HUES48 (cell line): ENCODE measurements around the gene AQP1.

Experiments used
- H3K27ac ChIP-seq: one replicate; pipeline ENCODE4 v1.7.0; 2013; ENCODE audit warnings: low read depth, low read length, inconsistent platforms
- H3K27me3 ChIP-seq: 2 replicates; pipeline ENCODE4 v1.6.1; 2013; ENCODE audit warnings: mild to moderate bottlenecking, low read length; ENCODE audit not compliant: control insufficient read depth, insufficient read depth
- H3K36me3 ChIP-seq: 2 replicates; pipeline ENCODE4 v1.6.1; 2013; ENCODE audit warnings: low read length; ENCODE audit not compliant: control insufficient read depth, insufficient read depth
- H3K4me1 ChIP-seq: 2 replicates; pipeline ENCODE4 v1.6.1; 2013; ENCODE audit warnings: mild to moderate bottlenecking, low read length; ENCODE audit not compliant: control insufficient read depth, insufficient read depth
- H3K4me3 ChIP-seq: 2 replicates; pipeline ENCODE4 v1.5.1; 2013; ENCODE audit warnings: mild to moderate bottlenecking, low read depth, low read length
- H3K9ac ChIP-seq: 2 replicates; pipeline ENCODE4 v1.6.1; 2013; ENCODE audit warnings: mild to moderate bottlenecking, low read depth, low read length, moderate library complexity
- H3K9me3 ChIP-seq: 2 replicates; pipeline ENCODE4 v1.6.1; 2013; ENCODE audit warnings: low read length; ENCODE audit not compliant: control insufficient read depth, insufficient read depth

The AQP1 gene

DNA sequence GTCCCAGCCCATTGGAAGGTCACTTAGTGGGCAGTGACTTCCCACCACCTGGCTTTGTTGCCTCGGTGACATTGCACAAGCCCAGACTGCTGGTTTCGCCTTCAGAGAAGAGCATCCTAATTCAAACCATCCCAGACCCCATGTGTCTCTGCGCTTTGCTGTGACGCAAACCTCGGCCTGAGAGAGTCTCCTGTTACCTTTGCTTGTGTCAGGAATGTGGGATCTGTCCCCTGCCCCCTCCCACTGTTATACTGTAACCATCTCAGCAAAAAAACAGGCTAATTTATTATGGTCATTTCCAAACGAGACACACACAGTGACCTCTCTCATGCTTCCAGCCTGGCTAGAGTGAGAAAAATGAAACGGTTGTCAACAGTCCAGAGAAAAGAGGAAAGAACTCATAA lies 25.0 kb upstream of the AQP1 start:
- H3K4me1 ChIP-seq = peaks cover 19% of the 10 kb centered on the region
- H3K4me3 ChIP-seq = no peak overlapping the region
- no peaks in the 10 kb centered on the region for H3K9me3 ChIP-seq
- H3K27ac ChIP-seq = no peak overlapping the region
- H3K27me3 ChIP-seq = no peaks in the 10 kb centered on the region
- no peaks in the 10 kb centered on the region for H3K36me3 ChIP-seq
- no peak overlapping the region for H3K9ac ChIP-seq

DNA sequence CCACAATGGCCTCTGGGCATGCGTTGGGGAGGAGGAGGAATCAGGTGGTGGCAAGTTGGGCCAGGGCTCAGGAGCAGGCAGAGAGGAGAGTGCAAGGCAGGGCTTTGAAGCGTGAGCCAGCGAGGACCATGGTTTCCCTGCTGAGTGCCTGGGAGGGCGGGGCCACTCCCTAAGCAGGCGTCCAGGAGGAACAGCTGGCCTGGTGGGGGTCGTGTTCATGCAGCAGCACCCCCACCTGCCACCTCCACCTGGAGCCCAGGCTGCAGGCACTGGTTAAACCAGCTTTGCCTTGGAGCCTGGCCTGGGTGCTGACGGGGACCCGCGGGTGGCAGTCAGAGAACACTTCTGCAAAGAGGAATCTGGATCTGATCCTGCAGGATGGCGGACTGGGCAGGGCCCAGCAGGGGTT lies 24.2 kb upstream of the AQP1 start:
- H3K9ac ChIP-seq = no peak overlapping the region
- H3K9me3 ChIP-seq = no peaks in the 10 kb centered on the region
- peaks cover 19% of the 10 kb centered on the region for H3K4me1 ChIP-seq
- no peaks in the 10 kb centered on the region for H3K36me3 ChIP-seq
- no peak overlapping the region for H3K4me3 ChIP-seq
- no peaks in the 10 kb centered on the region for H3K27me3 ChIP-seq
- H3K27ac ChIP-seq = peak overlapping the region; percentile 10

DNA sequence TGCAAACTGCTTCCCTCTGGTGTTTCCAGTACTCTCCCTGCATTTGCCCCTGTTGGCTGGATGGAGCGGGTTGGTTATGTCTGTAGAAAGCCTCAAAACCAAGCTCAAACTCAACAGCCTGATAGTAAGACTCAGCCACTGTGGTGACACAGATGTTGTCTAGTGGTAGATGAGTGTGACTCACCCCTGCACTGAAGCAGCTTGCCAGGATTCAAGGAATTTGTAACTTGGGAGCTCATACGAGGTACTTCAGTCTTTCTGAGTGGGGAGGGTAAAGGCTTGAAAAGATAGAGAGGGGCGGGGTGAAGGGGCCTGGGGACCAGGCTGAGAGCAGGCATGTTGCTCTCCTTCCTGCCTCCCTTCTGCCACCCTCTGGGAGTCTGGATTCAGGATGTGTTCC lies 22.9 kb upstream of the AQP1 start:
- Histone ChIP-seq H3K27me3 (no peaks in the 10 kb centered on the region), H3K4me1 (peaks cover 19% of the 10 kb centered on the region), H3K27ac (no peak overlapping the region), H3K4me3 (no peak overlapping the region), H3K9ac (no peak overlapping the region), H3K9me3 (no peaks in the 10 kb centered on the region), H3K36me3 (no peaks in the 10 kb centered on the region)

DNA sequence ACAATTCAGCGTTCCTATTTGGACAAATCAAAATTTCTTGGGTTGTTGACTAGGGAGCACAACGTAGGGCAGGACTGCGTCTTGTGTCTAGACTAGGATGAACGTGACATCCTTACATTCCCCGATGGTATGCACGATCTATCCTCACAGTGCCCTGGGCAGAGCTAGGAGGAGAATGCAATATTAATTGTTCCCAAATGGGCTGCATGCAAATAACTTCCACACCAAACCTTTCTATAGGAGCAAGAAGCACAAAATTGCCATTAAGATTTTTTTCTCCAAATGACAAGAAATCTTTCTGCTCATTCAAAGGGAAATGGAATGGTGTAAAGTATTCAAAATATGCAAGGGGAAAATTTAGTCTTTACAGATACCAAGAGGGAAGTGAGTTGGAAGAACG lies 21.4 kb upstream of the AQP1 start:
- H3K36me3 ChIP-seq = no peaks in the 10 kb centered on the region
- no peaks in the 10 kb centered on the region for H3K9me3 ChIP-seq
- no peak overlapping the region for H3K9ac ChIP-seq
- H3K27ac ChIP-seq = no peak overlapping the region
- H3K4me3 ChIP-seq = no peak overlapping the region
- H3K4me1 ChIP-seq = peaks cover 19% of the 10 kb centered on the region
- no peaks in the 10 kb centered on the region for H3K27me3 ChIP-seq

DNA sequence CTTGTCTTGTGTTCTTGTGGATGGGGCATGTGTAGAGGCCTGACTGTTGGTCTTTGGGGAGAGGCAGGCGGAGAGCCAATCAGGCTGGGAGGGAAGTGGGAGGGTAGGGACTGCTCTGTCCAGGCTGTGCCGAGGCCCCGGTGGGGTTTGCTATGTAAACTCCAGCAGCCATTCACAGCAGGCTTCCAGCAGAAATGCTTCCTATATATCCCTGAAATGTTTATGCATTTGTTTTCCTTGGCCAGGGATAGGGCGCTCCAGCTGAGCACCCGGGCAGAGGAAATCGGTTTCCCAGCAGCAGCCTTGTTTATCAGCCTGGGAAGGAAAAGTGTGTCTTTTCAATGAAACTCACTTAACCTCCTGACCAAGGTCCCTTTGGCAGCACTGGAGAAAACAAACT lies 18.3 kb upstream of the AQP1 start:
- Histone ChIP-seq H3K9ac (no peak overlapping the region), H3K27me3 (no peaks in the 10 kb centered on the region), H3K36me3 (no peaks in the 10 kb centered on the region)

DNA sequence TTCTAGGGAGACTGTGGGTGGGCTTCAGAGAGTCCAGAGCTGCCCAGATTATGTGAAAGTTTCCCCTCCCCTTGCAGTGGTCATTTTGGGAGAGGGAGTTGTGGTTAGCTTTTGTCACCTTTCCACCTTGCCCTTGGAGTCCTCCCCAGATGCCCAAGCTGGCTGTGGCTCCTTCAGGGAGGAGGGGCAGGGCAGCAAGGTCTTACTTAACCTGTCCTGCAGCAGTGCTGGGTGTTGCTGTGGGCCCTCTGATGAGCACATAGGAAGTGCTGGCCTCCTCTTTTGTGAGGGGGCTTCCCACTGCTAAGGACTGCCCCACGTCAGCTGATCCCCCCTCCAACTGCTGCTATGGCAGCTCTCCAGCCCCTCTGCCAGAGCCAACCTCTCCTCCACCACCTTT lies 17.6 kb upstream of the AQP1 start:
- no peaks in the 10 kb centered on the region for H3K27me3 ChIP-seq
- H3K9me3 ChIP-seq = no peaks in the 10 kb centered on the region
- H3K9ac ChIP-seq = no peak overlapping the region
- no peaks in the 10 kb centered on the region for H3K36me3 ChIP-seq
- H3K27ac ChIP-seq = no peak overlapping the region
- no peaks in the 10 kb centered on the region for H3K4me1 ChIP-seq
- no peak overlapping the region for H3K4me3 ChIP-seq

More for the DNA sequence above, 18.3 kb upstream of the AQP1 start:
- H3K9me3 ChIP-seq = no peaks in the 10 kb centered on the region
- peaks cover 5% of the 10 kb centered on the region for H3K4me1 ChIP-seq
- no peak overlapping the region for H3K27ac ChIP-seq
- H3K4me3 ChIP-seq = no peak overlapping the region

DNA sequence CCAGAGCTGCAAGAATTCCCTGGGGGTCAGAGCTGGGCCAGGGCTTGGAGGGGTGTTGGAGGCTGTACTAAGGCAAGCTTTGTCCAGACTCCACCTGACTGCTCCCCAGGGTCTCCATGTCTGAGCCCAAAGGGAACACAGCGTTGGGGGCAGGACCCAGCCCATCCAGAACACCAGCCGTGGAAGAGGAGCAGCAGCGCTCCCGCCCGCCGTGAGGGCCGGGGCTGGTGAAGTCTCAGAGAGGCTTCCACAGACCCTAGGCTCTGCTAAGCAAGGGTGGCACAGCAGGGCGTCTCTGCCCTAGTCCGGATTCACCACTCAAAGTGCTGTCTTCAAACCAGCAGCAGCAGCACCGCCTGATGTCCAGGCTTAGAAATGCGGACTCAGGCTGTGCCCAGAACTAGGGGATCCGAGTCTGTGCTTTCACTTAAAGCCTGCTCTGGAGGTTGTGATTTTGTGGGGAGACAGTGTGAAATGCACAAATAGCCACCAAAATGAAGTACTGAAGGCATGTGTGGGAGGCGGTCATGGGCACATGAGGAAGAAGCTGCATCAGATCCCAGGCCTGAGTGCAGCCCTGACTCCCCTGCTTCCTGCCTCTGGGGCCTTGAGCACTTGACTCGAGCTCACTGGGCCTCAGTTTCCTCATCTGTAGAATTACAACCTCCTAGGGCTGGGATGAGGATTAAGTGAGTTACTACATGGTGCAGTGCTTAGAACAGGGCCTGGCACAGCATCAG lies 16.6 kb upstream of the AQP1 start:
- Histone ChIP-seq H3K9me3 (no peaks in the 10 kb centered on the region), H3K27me3 (no peaks in the 10 kb centered on the region), H3K36me3 (no peaks in the 10 kb centered on the region), H3K9ac (no peak overlapping the region), H3K4me1 (no peaks in the 10 kb centered on the region), H3K27ac (no peak overlapping the region), H3K4me3 (no peak overlapping the region)

DNA sequence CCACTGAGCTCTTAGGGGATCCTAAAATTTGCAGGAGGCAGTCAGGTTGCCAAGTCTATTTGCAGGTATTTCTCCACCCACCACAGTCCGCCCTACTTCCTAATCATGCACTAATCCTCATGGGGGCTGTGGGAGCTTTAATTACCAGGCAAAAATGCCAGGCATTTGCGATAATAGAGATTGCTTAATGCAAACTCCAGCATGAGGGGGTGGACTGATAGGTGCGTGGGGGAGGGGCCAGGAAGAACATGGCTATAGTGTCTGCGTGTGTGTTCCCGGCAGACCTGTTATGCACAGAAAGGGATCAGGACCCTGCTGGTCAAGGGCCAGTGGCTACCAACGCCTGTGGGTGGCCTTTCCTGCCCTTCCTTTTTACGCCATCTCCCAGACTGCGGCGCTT lies 15.6 kb upstream of the AQP1 start:
- Histone ChIP-seq H3K4me3 (no peak overlapping the region), H3K4me1 (no peaks in the 10 kb centered on the region), H3K9me3 (no peaks in the 10 kb centered on the region), H3K36me3 (no peaks in the 10 kb centered on the region), H3K9ac (no peak overlapping the region), H3K27ac (no peak overlapping the region), H3K27me3 (no peaks in the 10 kb centered on the region)

DNA sequence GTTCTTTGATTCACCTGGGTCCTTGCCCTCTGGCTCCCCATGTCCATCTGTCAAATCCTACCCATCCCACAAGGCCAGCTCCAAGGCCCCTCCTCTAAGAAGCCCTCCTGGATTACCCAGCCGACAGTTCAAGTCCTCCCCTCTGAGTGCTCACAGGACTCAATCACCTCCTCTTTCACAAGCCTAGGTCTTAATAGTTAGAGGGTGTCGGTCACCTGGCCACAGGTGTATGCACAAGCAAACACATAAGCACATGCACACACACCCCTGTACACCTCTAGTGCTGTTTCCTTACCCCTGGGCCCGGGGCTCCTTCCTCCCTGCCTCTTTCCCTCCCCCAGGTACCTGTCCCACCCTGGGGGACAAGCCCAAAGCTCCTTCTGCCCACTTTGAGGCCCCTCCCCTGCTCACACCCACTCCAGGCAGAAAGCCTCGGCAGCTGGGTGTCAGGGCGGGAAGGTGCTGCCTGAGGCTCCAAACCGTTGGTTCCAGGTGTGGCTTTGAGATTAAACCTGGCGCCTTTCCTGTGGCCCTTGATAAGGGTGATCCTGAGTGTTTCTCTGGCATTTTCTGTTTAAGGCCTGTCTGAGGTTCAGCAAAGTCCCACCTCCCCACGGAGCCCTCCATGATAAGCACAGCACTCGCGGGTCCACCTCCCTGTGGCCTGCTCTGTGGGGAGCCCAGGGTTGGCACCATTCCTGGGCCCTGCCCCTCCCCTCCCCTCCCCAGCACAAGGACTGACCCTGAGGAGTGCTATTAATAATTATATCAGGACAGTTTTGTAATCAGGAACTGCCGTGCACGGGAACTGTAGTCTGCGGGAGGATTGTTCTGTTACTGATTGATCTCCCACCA lies 14.6 kb upstream of the AQP1 start:
- Histone ChIP-seq H3K4me1 (no peaks in the 10 kb centered on the region), H3K36me3 (no peaks in the 10 kb centered on the region), H3K9ac (no peak overlapping the region), H3K9me3 (no peaks in the 10 kb centered on the region), H3K27ac (no peak overlapping the region), H3K27me3 (no peaks in the 10 kb centered on the region), H3K4me3 (no peak overlapping the region)

DNA sequence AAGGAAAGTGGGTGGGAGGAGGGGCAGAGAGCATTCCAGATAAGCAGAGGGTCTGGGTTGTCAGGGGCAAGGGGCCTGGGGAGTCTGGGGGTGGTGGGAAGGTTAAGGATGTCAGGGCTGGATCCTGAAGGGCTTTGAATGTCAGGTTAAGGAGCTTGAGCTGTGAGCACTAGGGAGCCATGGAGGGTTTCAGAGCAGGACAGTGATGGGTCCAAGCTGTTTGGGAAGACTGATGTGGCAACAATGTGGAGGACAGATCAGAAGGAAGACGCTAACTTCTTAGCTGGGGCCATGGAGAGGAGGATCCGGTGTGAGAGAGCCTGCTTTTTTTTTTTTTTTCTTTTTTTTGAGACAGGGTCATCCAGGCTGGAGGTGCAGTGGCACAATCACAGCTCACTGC lies 13.9 kb upstream of the AQP1 start:
- no peaks in the 10 kb centered on the region for H3K9me3 ChIP-seq
- no peaks in the 10 kb centered on the region for H3K4me1 ChIP-seq
- H3K9ac ChIP-seq = no peak overlapping the region
- no peaks in the 10 kb centered on the region for H3K27me3 ChIP-seq
- H3K27ac ChIP-seq = no peak overlapping the region
- no peaks in the 10 kb centered on the region for H3K36me3 ChIP-seq
- no peak overlapping the region for H3K4me3 ChIP-seq

DNA sequence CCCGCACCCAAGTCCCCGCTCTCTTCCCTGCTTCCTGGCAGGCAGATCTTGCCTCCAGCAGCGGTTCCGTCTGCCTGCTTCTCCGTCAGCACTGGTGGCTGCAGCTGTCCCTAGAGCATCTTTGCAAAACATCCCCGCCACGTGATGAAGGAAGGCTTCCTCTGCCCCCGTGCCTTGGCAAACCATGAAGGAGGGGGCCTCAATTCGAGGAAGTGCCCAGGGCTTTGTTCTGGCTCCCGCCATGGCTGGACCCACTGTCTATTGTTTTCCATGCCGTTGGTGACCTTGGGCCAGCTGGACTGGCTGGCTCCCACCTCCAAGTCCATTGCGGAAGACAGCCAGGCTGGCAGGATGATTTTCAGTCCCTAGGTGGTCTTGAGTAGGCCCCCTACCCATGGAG lies 13.2 kb upstream of the AQP1 start:
- H3K27me3 ChIP-seq = no peaks in the 10 kb centered on the region
- H3K27ac ChIP-seq = no peak overlapping the region
- H3K9ac ChIP-seq = no peak overlapping the region
- no peaks in the 10 kb centered on the region for H3K36me3 ChIP-seq
- no peak overlapping the region for H3K4me3 ChIP-seq
- no peaks in the 10 kb centered on the region for H3K4me1 ChIP-seq
- no peaks in the 10 kb centered on the region for H3K9me3 ChIP-seq
